Measurements from ENCODE around the gene UVRAG. TPM values are rescaled to one million over a fixed set of nuclear protein-coding genes. Genes with fewer than 3 reads are reported as not detected.

Gene UVRAG
- total and polyA plus RNA-seq, 2 donors (not counting 1 experiment from before 2014, with no cell fraction given) = 37.7 to 94.1 TPM

DNA sequence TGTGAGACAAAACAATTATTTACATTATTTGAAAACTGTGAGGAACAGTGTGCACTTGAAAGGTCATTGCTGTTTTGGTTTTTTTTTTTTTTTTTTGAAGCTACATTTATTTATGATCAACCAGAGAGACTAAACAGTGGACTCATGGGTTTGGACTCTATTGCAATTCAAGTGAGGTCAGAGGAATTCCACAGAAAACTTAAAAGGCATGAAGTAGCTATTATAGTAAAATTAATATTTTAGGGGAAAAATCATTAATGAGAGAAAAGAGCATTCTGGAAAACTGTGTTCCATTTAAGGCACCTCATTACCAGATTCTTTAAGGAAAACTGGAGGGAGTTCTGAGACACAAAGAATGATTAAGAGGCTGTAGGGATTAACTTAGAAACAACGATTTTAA lies 288.4 kb downstream of the UVRAG start:
- Mint-ChIP-seq H3K4me3 (no peak overlapping the region), H3K27me3 (no peaks in the 10 kb centered on the region), H3K4me1 (peaks cover 6% of the 10 kb centered on the region), H3K27ac (no peak overlapping the region), H3K9me3 (ENCODE audit: insufficient read depth) (peaks cover 2% of the 10 kb centered on the region)
- no peaks in the 10 kb centered on the region for H3K4me1 ChIP-seq (ENCODE audit: control insufficient read depth in 2 of 2, insufficient read depth in 2 of 2, low read length in 2 of 2)
- CTCF ChIA-PET = no interaction called here
- TF ChIP-seq EZH2 (IDR thresholded peaks at IDR 0.05; ENCODE audit: borderline replicate concordance, insufficient read depth, low read depth, low read length, poor library complexity, severe bottlenecking) (no peak), CTCF (IDR thresholded peaks at IDR 0.05) (no peak)
- no peaks in the 10 kb centered on the region for H3K27me3 ChIP-seq (replicated peaks in 1 of 4; ENCODE audit: control extremely low read depth in 1 of 4, control insufficient read depth in 3 of 4, insufficient read depth in 4 of 4, low read length in 3 of 4)
- no peak overlapping the region for H3K4me3 ChIP-seq (ENCODE audit: control extremely low read depth in 1 of 5, extremely low read depth in 1 of 5, insufficient read depth in 1 of 5, low read depth in 2 of 5, low read length in 4 of 5)
- DNase-seq (no peak), ATAC-seq (ENCODE audit: low read depth) (no peak)
- no peak overlapping the region for H2AFZ ChIP-seq (ENCODE audit: insufficient read depth, low read depth, low read length, poor library complexity, severe bottlenecking)
- intact Hi-C loops (cut with micrococcal nuclease) = no loop called here
- no peaks in the 10 kb centered on the region for H3K9me3 ChIP-seq (ENCODE audit: control extremely low read depth in 1 of 3, control insufficient read depth in 2 of 3, insufficient read depth in 1 of 3, low read length in 2 of 3)
- WGBS (ENCODE audit: insufficient coverage) = no CpG with 5 or more reads among the region's 1 CpG
- peaks cover 7 to 22% of the 10 kb centered on the region in 2 experiments for H3K36me3 ChIP-seq (replicated peaks in 1 of 2; ENCODE audit: control extremely low read depth in 1 of 2, control insufficient read depth in 1 of 2, extremely low read depth in 1 of 2, insufficient read depth in 2 of 2, low read length in 1 of 2)
- H3K27ac ChIP-seq (ENCODE audit: low read length in 2 of 2) = no peak overlapping the region
- POLR2A ChIA-PET = no interaction called here
- H3K79me2 ChIP-seq (ENCODE audit: control insufficient read depth, insufficient read depth, low read length) = peaks cover 26% of the 10 kb centered on the region
- no peak overlapping the region for H3K4me2 ChIP-seq (replicated peaks; ENCODE audit: low read depth, low read length, poor library complexity, severe bottlenecking)
- H3K9ac ChIP-seq (ENCODE audit: low read length) = no peak overlapping the region
- peaks cover 61% of the 10 kb centered on the region for H4K20me1 ChIP-seq (ENCODE audit: control insufficient read depth, insufficient read depth, low read length, poor library complexity, severe bottlenecking)

GRCh38 chr11:76104285-76104684 lies 289.3 kb downstream of the UVRAG start:
- Histone ChIP-seq H3K4me3 (ENCODE audit: control extremely low read depth in 1 of 5, extremely low read depth in 1 of 5, insufficient read depth in 1 of 5, low read depth in 2 of 5, low read length in 4 of 5) (no peak overlapping the region), H3K79me2 (ENCODE audit: control insufficient read depth, insufficient read depth, low read length) (peaks cover 32% of the 10 kb centered on the region), H3K36me3 (replicated peaks in 1 of 2; ENCODE audit: control extremely low read depth in 1 of 2, control insufficient read depth in 1 of 2, extremely low read depth in 1 of 2, insufficient read depth in 2 of 2, low read length in 1 of 2) (peaks cover 4 to 17% of the 10 kb centered on the region in 2 experiments), H3K27me3 (replicated peaks in 1 of 4; ENCODE audit: control extremely low read depth in 1 of 4, control insufficient read depth in 3 of 4, insufficient read depth in 4 of 4, low read length in 3 of 4) (no peaks in the 10 kb centered on the region), H3K27ac (ENCODE audit: low read length in 2 of 2) (no peak overlapping the region), H3K9ac (ENCODE audit: low read length) (no peak overlapping the region), H3K4me2 (replicated peaks; ENCODE audit: low read depth, low read length, poor library complexity, severe bottlenecking) (no peak overlapping the region), H4K20me1 (ENCODE audit: control insufficient read depth, insufficient read depth, low read length, poor library complexity, severe bottlenecking) (peaks cover 56% of the 10 kb centered on the region), H3K4me1 (ENCODE audit: control insufficient read depth in 2 of 2, insufficient read depth in 2 of 2, low read length in 2 of 2) (no peaks in the 10 kb centered on the region), H3K9me3 (ENCODE audit: control extremely low read depth in 1 of 3, control insufficient read depth in 2 of 3, insufficient read depth in 1 of 3, low read length in 2 of 3) (no peaks in the 10 kb centered on the region), H2AFZ (ENCODE audit: insufficient read depth, low read depth, low read length, poor library complexity, severe bottlenecking) (no peak overlapping the region)
- ChIA-PET POLR2A (no interaction called here), CTCF (interaction anchor here (1.1 kb wide), 1 partner anchor 103 kb away, joined by 4 read pairs; no protein-coding TSS in a partner anchor)
- no peak for DNase-seq
- intact Hi-C loops (cut with micrococcal nuclease) = no loop called here
- no CpG with 5 or more reads among the region's 7 CpGs for WGBS (ENCODE audit: insufficient coverage)
- no peak overlapping the region for H3K27ac Mint-ChIP-seq
- TF ChIP-seq EZH2 (IDR thresholded peaks at IDR 0.05; ENCODE audit: borderline replicate concordance, insufficient read depth, low read depth, low read length, poor library complexity, severe bottlenecking) (no peak), CTCF (IDR thresholded peaks at IDR 0.05) (no peak)
- H3K27me3 Mint-ChIP-seq = no peaks in the 10 kb centered on the region
- H3K4me3 Mint-ChIP-seq = no peak overlapping the region
- peaks cover 2% of the 10 kb centered on the region for H3K9me3 Mint-ChIP-seq (ENCODE audit: insufficient read depth)
- H3K4me1 Mint-ChIP-seq = peaks cover 6% of the 10 kb centered on the region
- no peak for ATAC-seq (ENCODE audit: low read depth)
